ENCODE data around the gene AMPH.

DNA sequence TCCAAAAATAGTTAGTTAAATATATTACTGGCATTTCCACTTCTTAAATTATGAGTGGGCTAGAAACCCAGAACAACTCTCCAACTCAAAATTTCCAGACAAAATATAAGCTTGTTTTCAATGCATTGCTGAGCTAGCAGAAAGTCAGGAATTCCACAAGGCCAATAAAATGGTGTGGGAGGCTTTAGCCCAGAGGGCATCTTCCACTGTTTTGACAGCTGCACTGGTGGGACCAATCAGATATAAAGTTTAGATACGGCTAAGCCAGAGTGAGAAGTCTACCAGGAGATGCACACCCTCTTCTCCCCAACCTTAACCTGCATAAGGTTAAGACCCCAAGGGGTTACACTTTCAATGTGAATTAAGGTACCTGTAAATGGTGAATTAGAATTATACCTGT, 76.6 kb downstream of the AMPH start:
- TF ChIP-seq EZH2 (IDR thresholded peaks at IDR 0.05; ENCODE audit: low read length, missing control alignments): no peak
- TF ChIP-seq, protein P1, sequence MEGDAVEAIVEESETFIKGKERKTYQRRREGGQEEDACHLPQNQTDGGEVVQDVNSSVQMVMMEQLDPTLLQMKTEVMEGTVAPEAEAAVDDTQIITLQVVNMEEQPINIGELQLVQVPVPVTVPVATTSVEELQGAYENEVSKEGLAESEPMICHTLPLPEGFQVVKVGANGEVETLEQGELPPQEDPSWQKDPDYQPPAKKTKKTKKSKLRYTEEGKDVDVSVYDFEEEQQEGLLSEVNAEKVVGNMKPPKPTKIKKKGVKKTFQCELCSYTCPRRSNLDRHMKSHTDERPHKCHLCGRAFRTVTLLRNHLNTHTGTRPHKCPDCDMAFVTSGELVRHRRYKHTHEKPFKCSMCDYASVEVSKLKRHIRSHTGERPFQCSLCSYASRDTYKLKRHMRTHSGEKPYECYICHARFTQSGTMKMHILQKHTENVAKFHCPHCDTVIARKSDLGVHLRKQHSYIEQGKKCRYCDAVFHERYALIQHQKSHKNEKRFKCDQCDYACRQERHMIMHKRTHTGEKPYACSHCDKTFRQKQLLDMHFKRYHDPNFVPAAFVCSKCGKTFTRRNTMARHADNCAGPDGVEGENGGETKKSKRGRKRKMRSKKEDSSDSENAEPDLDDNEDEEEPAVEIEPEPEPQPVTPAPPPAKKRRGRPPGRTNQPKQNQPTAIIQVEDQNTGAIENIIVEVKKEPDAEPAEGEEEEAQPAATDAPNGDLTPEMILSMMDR (conservative IDR thresholded peaks at IDR 0.05 in 1 of 2, IDR thresholded peaks at IDR 0.05 in 1 of 2; ENCODE audit: low read depth in 1 of 2, low read length in 2 of 2): no peak
